GM23338 (cell line): Measurements from ENCODE around the gene SFXN1. TPM values are rescaled to one million over a fixed set of nuclear protein-coding genes. Genes with fewer than 3 reads are reported as not detected.
"Not testable (repeated sequence)": the region's sequence is repeated elsewhere in the genome, so short reads cannot be mapped to it uniquely, and the experiment has no call there.

Experiments
- ATAC-seq: fragments of 200-7000 bp; cut with Tn5 transposase; 3 replicates; pipeline ENCODE4 v1.9.1; 2020
- DNase-seq: peaks from one replicate; pipeline ENCODE4 v3.0.0-alpha.2; 2015; ENCODE audit warnings: low spot score
- H2AFZ ChIP-seq: fragments of 200-600 bp; sonication (generic); 2 replicates; pipeline ENCODE4 v1.8.0; 2016; ENCODE audit warnings: antibody characterized with exemption, mild to moderate bottlenecking, moderate library complexity
- H3F3A ChIP-seq: fragments of 200-600 bp; sonication (generic); replicated peaks from 2 replicates; pipeline ENCODE4 v1.8.0; 2017; ENCODE audit warnings: antibody characterized with exemption, mixed run types, low read depth
- H3K27ac ChIP-seq: fragments of 200-600 bp; sonication (generic); 2 replicates; pipeline ENCODE4 v1.6.1; 2016; ENCODE audit warnings: low read depth
- H3K27me3 ChIP-seq: fragments of 200-600 bp; sonication (generic); 2 replicates; pipeline ENCODE4 v1.8.0; 2016; ENCODE audit warnings: mild to moderate bottlenecking, mixed run types, moderate library complexity; ENCODE audit not compliant: insufficient read depth
- H3K36me3 ChIP-seq: fragments of 200-600 bp; sonication (generic); 2 replicates; pipeline ENCODE4 v1.8.0; 2016; ENCODE audit warnings: mild to moderate bottlenecking; ENCODE audit not compliant: insufficient read depth
- H3K4me1 ChIP-seq: fragments of 200-600 bp; sonication (generic); 2 replicates; pipeline ENCODE4 v1.8.0; 2016; ENCODE audit warnings: mild to moderate bottlenecking, moderate library complexity; ENCODE audit not compliant: insufficient read depth
- H3K4me2 ChIP-seq: fragments of 200-600 bp; sonication (generic); 2 replicates; pipeline ENCODE4 v1.7.1; 2017; ENCODE audit warnings: mixed run types
- H3K4me3 ChIP-seq: fragments of 200-600 bp; sonication (generic); 2 replicates; pipeline ENCODE4 v1.6.1; 2016; ENCODE audit warnings: mixed run types
- H3K79me2 ChIP-seq: fragments of 200-600 bp; sonication (generic); replicated peaks from 2 replicates; pipeline ENCODE4 v1.8.0; 2017; ENCODE audit warnings: mild to moderate bottlenecking; ENCODE audit not compliant: insufficient read depth
- H3K9me2 ChIP-seq: fragments of 200-600 bp; sonication (generic); 2 replicates; pipeline ENCODE4 v1.8.0; 2017; ENCODE audit not compliant: insufficient read depth
- H4K20me1 ChIP-seq: fragments of 200-600 bp; sonication (generic); replicated peaks from 2 replicates; pipeline ENCODE4 v1.8.0; 2017; ENCODE audit warnings: mild to moderate bottlenecking; ENCODE audit not compliant: insufficient read depth
- H3K27ac Mint-ChIP-seq: 2 replicates; pipeline ENCODE4 v1.8.0; 2020; ENCODE audit warnings: inconsistent platforms, mild to moderate bottlenecking, moderate library complexity, mixed read lengths
- H3K27me3 Mint-ChIP-seq: 3 replicates; pipeline ENCODE4 v1.8.0; 2022; ENCODE audit warnings: low read depth, mild to moderate bottlenecking, moderate library complexity, mixed read lengths, inconsistent platforms; ENCODE audit not compliant: insufficient read depth, poor library complexity
- H3K36me3 Mint-ChIP-seq: 3 replicates; pipeline ENCODE4 v1.8.0; 2021; ENCODE audit warnings: low read depth, mild to moderate bottlenecking, inconsistent platforms, moderate library complexity, mixed read lengths
- H3K4me1 Mint-ChIP-seq: 3 replicates; pipeline ENCODE4 v1.8.0; 2020; ENCODE audit warnings: mild to moderate bottlenecking, inconsistent platforms, mixed read lengths
- H3K4me3 Mint-ChIP-seq: 3 replicates; pipeline ENCODE4 v1.8.0; 2021; ENCODE audit warnings: moderate library complexity, mild to moderate bottlenecking, inconsistent platforms, mixed read lengths
- H3K9me3 Mint-ChIP-seq: 3 replicates; pipeline ENCODE4 v1.8.0; 2020; ENCODE audit warnings: moderate library complexity, mild to moderate bottlenecking, inconsistent platforms, mixed read lengths
- CREB1 ChIP-seq: fragments of 250-450 bp; sonication (Bioruptor Pico); IDR thresholded peaks from 2 replicates; pipeline ENCODE4 v1.5.0; 2020; ENCODE audit warnings: low read depth, mild to moderate bottlenecking, moderate library complexity
- EZH2 ChIP-seq: fragments of 200-600 bp; sonication (generic); IDR thresholded peaks from one replicate; pipeline ENCODE4 v1.8.0; 2017; ENCODE audit warnings: antibody characterized with exemption, mild to moderate bottlenecking, low read depth; ENCODE audit not compliant: unreplicated experiment
- JUNB ChIP-seq: IDR thresholded peaks from one replicate; pipeline ENCODE4 v1.6.1; 2016; ENCODE audit warnings: antibody characterized with exemption; ENCODE audit not compliant: unreplicated experiment
- NANOG ChIP-seq: IDR thresholded peaks from 2 replicates; pipeline ENCODE4 v1.6.1; 2016; ENCODE audit warnings: antibody characterized with exemption, borderline replicate concordance
- REST ChIP-seq: IDR thresholded peaks from one replicate; pipeline ENCODE4 v1.6.1; 2018; ENCODE audit warnings: antibody characterized with exemption; ENCODE audit not compliant: unreplicated experiment
- STAT1 ChIP-seq: IDR thresholded peaks from one replicate; pipeline ENCODE4 v1.6.1; 2016; ENCODE audit warnings: antibody characterized with exemption; ENCODE audit not compliant: unreplicated experiment
- ZNF114 ChIP-seq: fragments of 250-450 bp; sonication (Bioruptor Pico); IDR thresholded peaks from 2 replicates; pipeline ENCODE4 v1.5.0; 2020; ENCODE audit warnings: mild to moderate bottlenecking, moderate library complexity
- polyA plus RNA-seq: library from polyadenylated mRNA; unstranded; fragments of >200 nt; fragmentation: Nextera tagmentation; extraction: Ambion mirVana; gene quantifications from 2 replicates; pipeline ENCODE4 v1.2.1, GENCODE V29; 2016
- total RNA-seq: library from RNA; depleted of rRNA; stranded (reverse); fragments of >200 nt; shearing (Covaris generic); gene quantifications from 2 replicates; pipeline ENCODE4 v1.2.3, GENCODE V29; 2014
- TF ChIP-seq, protein P1 (sequence below), 2 experiments: fragments of 200-600 bp in 1 of 2; sonication (generic) in 1 of 2; conservative IDR thresholded peaks; 2 replicates each; pipeline versions ENCODE4 v1.5.1 to v1.6.1; 2016 to 2017; ENCODE audit warnings: antibody characterized with exemption in 2 of 2, low read depth in 2 of 2, mild to moderate bottlenecking in 2 of 2, moderate library complexity in 1 of 2

SFXN1 gene
- total and polyA plus RNA-seq, 2 experiments from 2014 or later = 44.0 to 97.7 TPM

- ATAC-seq (peak; percentile 88), DNase-seq (peak; percentile 86)
- peaks cover 69% of the 10 kb centered on the region for H3K27me3 ChIP-seq
- peaks cover 42% of the 10 kb centered on the region for H3K4me1 ChIP-seq
- no peaks in the 10 kb centered on the region for H3K9me2 ChIP-seq
- H2AFZ ChIP-seq = peak within 1 kb of the TSS; percentile 99
- no peaks in the 10 kb centered on the region for H4K20me1 ChIP-seq
- peak within 1 kb of the TSS; percentile 95 for H3K4me2 ChIP-seq
- no peaks in the 10 kb centered on the region for H3F3A ChIP-seq
- TF ChIP-seq EZH2 (peak; percentile 60), ZNF114 (CRISPR knock-in tag) (no peak), NANOG (no peak), REST (no peak), STAT1 (no peak)
- TF ChIP-seq, protein P1, sequence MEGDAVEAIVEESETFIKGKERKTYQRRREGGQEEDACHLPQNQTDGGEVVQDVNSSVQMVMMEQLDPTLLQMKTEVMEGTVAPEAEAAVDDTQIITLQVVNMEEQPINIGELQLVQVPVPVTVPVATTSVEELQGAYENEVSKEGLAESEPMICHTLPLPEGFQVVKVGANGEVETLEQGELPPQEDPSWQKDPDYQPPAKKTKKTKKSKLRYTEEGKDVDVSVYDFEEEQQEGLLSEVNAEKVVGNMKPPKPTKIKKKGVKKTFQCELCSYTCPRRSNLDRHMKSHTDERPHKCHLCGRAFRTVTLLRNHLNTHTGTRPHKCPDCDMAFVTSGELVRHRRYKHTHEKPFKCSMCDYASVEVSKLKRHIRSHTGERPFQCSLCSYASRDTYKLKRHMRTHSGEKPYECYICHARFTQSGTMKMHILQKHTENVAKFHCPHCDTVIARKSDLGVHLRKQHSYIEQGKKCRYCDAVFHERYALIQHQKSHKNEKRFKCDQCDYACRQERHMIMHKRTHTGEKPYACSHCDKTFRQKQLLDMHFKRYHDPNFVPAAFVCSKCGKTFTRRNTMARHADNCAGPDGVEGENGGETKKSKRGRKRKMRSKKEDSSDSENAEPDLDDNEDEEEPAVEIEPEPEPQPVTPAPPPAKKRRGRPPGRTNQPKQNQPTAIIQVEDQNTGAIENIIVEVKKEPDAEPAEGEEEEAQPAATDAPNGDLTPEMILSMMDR (conservative IDR thresholded peaks at IDR 0.05; ENCODE audit: low read depth in 2 of 2) = peak; percentile 61 to 85
- no peaks in the 10 kb centered on the region for H3K36me3 ChIP-seq
- H3K4me3 Mint-ChIP-seq = peak within 1 kb of the TSS; percentile 78
- H3K9me3 Mint-ChIP-seq = no peaks in the 10 kb centered on the region; the same call in 1 of the 3 replicates
- no peaks in the 10 kb centered on the region; the same call in 2 of the 3 replicates for H3K36me3 Mint-ChIP-seq
- H3K27ac ChIP-seq = no peak within 1 kb of the TSS
- H3K4me1 Mint-ChIP-seq = peaks cover 37% of the 10 kb centered on the region
- no peak within 1 kb of the TSS for H3K27ac Mint-ChIP-seq
- H3K79me2 ChIP-seq = no peaks in the 10 kb centered on the region
- peaks cover 36% of the 10 kb centered on the region for H3K27me3 Mint-ChIP-seq
- H3K4me3 ChIP-seq = peak within 1 kb of the TSS; percentile 66
These were observed 34.1 kb upstream of the SFXN1 start, which contains the start of gene DRD1 for GRCh38 chr5:175444060-175444904. Gene DRD1, minus strand, starts transcription at chr5:175444182. Its CDS starts 1,083 bp downstream, at chr5:175443099.

- Histone ChIP-seq H3K36me3 (no peaks in the 10 kb centered on the region), H3F3A (no peaks in the 10 kb centered on the region), H3K27ac (no peak overlapping the region), H3K9me2 (no peaks in the 10 kb centered on the region), H3K27me3 (peaks cover 69% of the 10 kb centered on the region), H3K79me2 (no peaks in the 10 kb centered on the region), H3K4me1 (peaks cover 35% of the 10 kb centered on the region), H2AFZ (peak overlapping the region; percentile 99), H3K4me2 (peak overlapping the region; percentile 95), H4K20me1 (no peaks in the 10 kb centered on the region), H3K4me3 (peak overlapping the region; percentile 66)
- TF ChIP-seq NANOG = no peak
- TF ChIP-seq JUNB = no peak
- TF ChIP-seq, protein P1 (conservative IDR thresholded peaks at IDR 0.05; ENCODE audit: low read depth in 2 of 2) = 0 out of 4 replicates have a peak, but pooled peaks of 1 of the 2 experiments have one; percentile 1
- no peak for TF ChIP-seq CREB1
- peak; percentile 64 for DNase-seq
- no peak overlapping the region for H3K27ac Mint-ChIP-seq
- ATAC-seq = peak; percentile 29
- no peaks in the 10 kb centered on the region; the same call in 2 of the 3 replicates for H3K36me3 Mint-ChIP-seq
- peaks cover 35% of the 10 kb centered on the region for H3K4me1 Mint-ChIP-seq
- peaks cover 36% of the 10 kb centered on the region for H3K27me3 Mint-ChIP-seq
- no peaks in the 10 kb centered on the region; the same call in 1 of the 3 replicates for H3K9me3 Mint-ChIP-seq
- H3K4me3 Mint-ChIP-seq = peak overlapping the region; percentile 78
These were observed 33.4 kb upstream of the SFXN1 start for GRCh38 chr5:175444905-175445456.

DNA sequence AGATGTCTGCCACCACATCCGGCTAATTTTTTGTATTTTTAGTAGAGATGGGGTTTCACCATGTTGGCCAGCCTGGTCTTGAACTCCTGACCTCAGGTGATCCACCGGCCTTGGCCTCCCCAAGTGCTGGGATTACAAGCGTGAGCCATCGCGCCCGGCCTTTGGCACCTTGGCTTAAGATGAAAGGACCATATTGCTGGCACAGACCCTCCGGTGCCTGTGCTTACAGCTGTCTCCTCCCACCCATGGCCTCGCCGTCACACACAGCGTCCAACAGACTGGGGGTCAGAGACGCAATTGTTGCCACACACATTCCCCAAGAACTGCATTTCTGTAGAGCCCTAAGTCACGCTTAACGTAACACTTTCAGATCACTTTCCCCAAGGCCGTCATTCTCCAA lies 32.0 kb upstream of the SFXN1 start:
- not testable (repeated sequence) for H3K36me3 ChIP-seq, H2AFZ ChIP-seq, H3K79me2 ChIP-seq, H4K20me1 ChIP-seq, H3K4me3 Mint-ChIP-seq, H3K27ac ChIP-seq, H3K4me2 ChIP-seq, ATAC-seq, H3F3A ChIP-seq, DNase-seq, H3K36me3 Mint-ChIP-seq, H3K9me2 ChIP-seq, H3K9me3 Mint-ChIP-seq, H3K27ac Mint-ChIP-seq, H3K4me3 ChIP-seq
- Histone ChIP-seq H3K4me1 (peaks cover 26% of the 10 kb centered on the region), H3K27me3 (peaks cover 66% of the 10 kb centered on the region)
- H3K4me1 Mint-ChIP-seq = peaks cover 26% of the 10 kb centered on the region
- H3K27me3 Mint-ChIP-seq = peaks cover 36% of the 10 kb centered on the region
